ENCODE results near the gene TECPR2. TPM values are rescaled to one million over a fixed set of nuclear protein-coding genes. Genes with fewer than 3 reads are reported as not detected.

TECPR2 gene
- total RNA-seq, 2 donors from 2014 or later = 7.0 to 51.4 TPM

DNA sequence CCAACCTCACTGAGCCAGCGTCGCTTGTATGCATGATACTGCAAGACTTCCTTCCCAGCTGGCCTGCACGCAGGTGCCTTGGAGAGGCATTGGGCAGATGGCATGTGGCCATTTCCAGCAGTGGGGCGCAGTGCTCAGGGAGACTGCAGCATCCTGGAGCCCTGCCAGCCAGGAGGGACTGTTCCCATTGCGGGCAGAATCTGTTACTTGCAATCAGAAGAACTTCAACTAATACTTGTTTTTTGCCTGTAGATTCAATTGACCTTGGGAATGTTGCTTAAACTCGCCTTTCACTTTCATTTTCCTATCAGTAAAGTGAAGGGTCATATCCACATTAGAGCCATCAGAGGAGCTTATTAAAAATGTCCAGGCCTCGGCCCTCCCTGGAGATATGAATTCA, 117.0 kb downstream of the TECPR2 start:
- peak; percentile 71 to 88 (median 80) for DNase-seq
- ATAC-seq = peak; percentile 69
- no peak overlapping the region for H3K4me3 ChIP-seq
- peak overlapping the region; percentile 19 to 61 (median 44) for H3K27ac ChIP-seq
- peaks cover 9% of the 10 kb centered on the region for H3K4me1 ChIP-seq
- no peak for TF ChIP-seq POLR2A (IDR thresholded peaks at IDR 0.05)
- TF ChIP-seq CTCF (IDR thresholded peaks at IDR 0.05) = no peak
- H3K36me3 ChIP-seq (replicated peaks in 1 of 2; ENCODE audit: insufficient read depth in 1 of 2, low read depth in 2 of 2) = no peaks in the 10 kb centered on the region
- 16 to 18% methylated on average over 5 to 7 of the region's 7 CpGs for WGBS, 2 donors
- H3K27me3 ChIP-seq = no peaks in the 10 kb centered on the region
- intact Hi-C loops (cut with DNase I) = no loop called here
- no peaks in the 10 kb centered on the region for H3K9me3 ChIP-seq

DNA sequence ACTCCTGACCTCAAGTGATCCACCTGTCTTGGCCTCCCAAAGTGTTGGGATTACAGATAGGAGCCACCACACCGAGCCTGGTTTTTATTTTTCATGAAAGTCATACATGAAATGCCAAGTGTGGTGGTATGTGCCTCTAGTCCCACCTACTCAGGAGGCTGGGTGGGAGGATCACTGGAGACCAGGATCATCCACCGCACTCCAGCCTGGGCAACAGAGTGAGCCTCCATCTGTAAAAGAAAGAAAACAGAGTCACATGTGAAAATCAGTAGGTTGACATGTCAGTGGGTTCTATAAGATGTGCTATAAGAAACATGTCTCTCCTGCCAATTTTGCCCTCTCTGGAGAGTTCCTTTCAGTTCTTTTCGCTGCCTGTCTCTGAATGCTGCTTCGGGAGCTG, 118.6 kb downstream of the TECPR2 start:
- peaks cover 9% of the 10 kb centered on the region for H3K4me1 ChIP-seq
- no peak overlapping the region for H3K4me3 ChIP-seq
- TF ChIP-seq POLR2A (IDR thresholded peaks at IDR 0.05) (no peak), CTCF (IDR thresholded peaks at IDR 0.05) (no peak)
- intact Hi-C loops (cut with DNase I) = no loop called here
- no peak for ATAC-seq
- no peaks in the 10 kb centered on the region for H3K36me3 ChIP-seq (replicated peaks in 1 of 2; ENCODE audit: insufficient read depth in 1 of 2, low read depth in 2 of 2)
- no peaks in the 10 kb centered on the region for H3K27me3 ChIP-seq
- no peak overlapping the region for H3K27ac ChIP-seq
- no peak for DNase-seq
- WGBS, 2 donors = 97 to 98% methylated on average over 4 of the region's 4 CpGs
- no peaks in the 10 kb centered on the region for H3K9me3 ChIP-seq

DNA sequence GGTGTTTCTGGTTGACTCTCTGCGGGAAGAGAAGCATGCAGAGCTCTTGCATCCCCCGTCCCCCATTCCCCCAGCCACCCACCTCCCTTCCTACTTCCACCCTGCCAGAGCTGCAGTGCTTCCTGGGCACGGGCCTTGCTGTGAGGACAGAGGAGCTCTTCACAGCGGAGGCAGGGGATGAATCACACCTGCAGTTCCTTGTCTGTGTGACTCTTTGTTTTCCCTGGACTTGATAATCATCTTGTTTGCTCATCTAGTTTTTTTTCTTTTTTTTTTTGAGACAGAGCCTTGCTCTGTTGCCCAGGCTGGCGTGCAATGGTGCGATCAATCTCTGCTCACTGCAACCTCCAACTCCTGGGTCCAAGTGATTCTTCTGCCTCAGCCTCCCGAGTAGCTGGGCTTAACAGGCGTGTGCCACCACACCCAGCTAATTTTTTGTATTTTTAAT, 119.1 kb downstream of the TECPR2 start:
- intact Hi-C loops (cut with DNase I) = no loop called here
- H3K27ac ChIP-seq = no peak overlapping the region
- DNase-seq = no peak
- no peaks in the 10 kb centered on the region for H3K36me3 ChIP-seq (replicated peaks in 1 of 2; ENCODE audit: insufficient read depth in 1 of 2, low read depth in 2 of 2)
- H3K4me1 ChIP-seq = peaks cover 9% of the 10 kb centered on the region
- TF ChIP-seq POLR2A (IDR thresholded peaks at IDR 0.05) (no peak), CTCF (IDR thresholded peaks at IDR 0.05) (no peak)
- H3K4me3 ChIP-seq = no peak overlapping the region
- WGBS, 2 donors = 92 to 93% methylated on average over 8 of the region's 8 CpGs
- no peak for ATAC-seq
- H3K9me3 ChIP-seq = no peaks in the 10 kb centered on the region
- H3K27me3 ChIP-seq = no peaks in the 10 kb centered on the region

DNA sequence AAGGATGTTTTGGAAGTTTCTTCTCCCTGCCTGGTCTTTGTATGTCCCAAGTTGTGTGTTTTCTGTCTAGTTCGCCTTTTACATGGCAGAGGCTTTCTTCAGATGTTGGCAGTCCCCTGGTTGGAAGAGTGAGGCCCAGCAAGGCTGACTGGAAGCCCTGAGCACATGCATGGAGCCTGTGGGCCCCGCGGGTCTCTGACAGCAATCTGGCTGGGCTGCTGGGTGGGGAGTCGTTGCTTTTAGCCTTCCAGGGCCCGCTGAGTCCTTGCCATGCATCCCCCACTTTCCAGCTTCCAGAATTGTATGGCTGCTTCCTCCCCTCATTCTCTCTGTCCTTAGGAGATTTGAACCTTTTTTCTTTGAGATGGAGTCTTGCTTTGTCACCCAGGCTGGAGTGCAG, 121.6 kb downstream of the TECPR2 start:
- Histone ChIP-seq H3K27ac (no peak overlapping the region), H3K36me3 (replicated peaks in 1 of 2; ENCODE audit: insufficient read depth in 1 of 2, low read depth in 2 of 2) (no peaks in the 10 kb centered on the region), H3K9me3 (no peaks in the 10 kb centered on the region), H3K4me3 (no peak overlapping the region), H3K27me3 (no peaks in the 10 kb centered on the region), H3K4me1 (peaks cover 6% of the 10 kb centered on the region)
- intact Hi-C loops (cut with DNase I) = no loop called here
- no peak for DNase-seq
- no peak for ATAC-seq
- 68 to 94% methylated on average over 5 of the region's 5 CpGs for WGBS, 2 donors
- TF ChIP-seq CTCF (IDR thresholded peaks at IDR 0.05) = no peak
- TF ChIP-seq POLR2A (IDR thresholded peaks at IDR 0.05) = no peak

DNA sequence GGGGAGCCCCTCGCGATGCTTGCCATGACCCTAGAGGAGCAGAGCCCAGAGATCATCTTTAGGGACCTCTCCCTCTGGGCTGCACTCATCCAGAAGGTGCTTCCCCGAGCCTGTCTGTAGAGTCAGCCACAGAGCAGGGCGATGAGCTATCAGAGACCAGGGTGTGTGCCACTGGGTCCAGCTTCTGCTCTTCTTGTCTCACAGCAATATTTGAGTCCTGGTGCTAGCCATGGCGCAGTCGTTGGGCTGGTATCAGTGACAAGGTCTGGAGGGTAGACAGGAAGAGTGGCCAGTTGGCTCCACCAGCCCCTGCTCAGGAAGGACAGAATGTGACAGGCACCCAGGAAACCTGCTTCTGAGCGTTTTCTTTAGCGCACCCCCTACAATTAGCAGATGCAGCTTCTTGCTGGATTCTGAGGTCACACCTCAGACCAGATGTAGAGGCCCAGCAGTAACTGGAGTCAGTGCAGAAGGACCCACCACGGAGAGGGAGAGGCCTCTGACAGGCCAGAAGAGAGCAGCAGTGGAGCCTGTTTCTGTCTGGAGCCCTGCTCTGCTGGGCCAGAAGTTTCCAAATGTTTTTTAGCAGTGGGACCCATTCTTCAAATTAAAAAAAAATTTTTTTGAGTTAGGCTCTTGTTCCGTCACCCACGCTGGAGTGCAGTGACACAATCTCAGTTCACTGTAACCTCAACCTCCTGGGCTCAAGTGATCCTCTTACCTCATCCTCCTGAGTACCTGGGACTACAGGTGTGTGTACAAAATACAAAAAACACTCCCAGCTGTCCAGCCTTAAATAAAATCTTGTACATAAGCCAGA, 123.2 kb downstream of the TECPR2 start:
- no peaks in the 10 kb centered on the region for H3K27me3 ChIP-seq
- ATAC-seq = no peak
- no peak overlapping the region for H3K27ac ChIP-seq
- no peaks in the 10 kb centered on the region for H3K36me3 ChIP-seq (replicated peaks in 1 of 2; ENCODE audit: insufficient read depth in 1 of 2, low read depth in 2 of 2)
- H3K4me1 ChIP-seq = no peaks in the 10 kb centered on the region
- no peak overlapping the region for H3K4me3 ChIP-seq
- no peaks in the 10 kb centered on the region for H3K9me3 ChIP-seq
- TF ChIP-seq CTCF (IDR thresholded peaks at IDR 0.05) (no peak), POLR2A (IDR thresholded peaks at IDR 0.05) (no peak)
- intact Hi-C loops (cut with DNase I) = no loop called here
- WGBS, 2 donors = 93 to 95% methylated on average over 10 to 11 of the region's 11 CpGs
- DNase-seq = no peak

All from body of pancreas (tissue), 4 donors.